HG02938 (cell line): Measurements from ENCODE around the gene MYO10.
"Not testable (repeated sequence)": the region's sequence is repeated elsewhere in the genome, so short reads cannot be mapped to it uniquely, and the experiment has no call there.

ENCODE experiments used
- ATAC-seq: cut with Tn5 transposase; IDR thresholded peaks from one replicate; pipeline ENCODE4 v1.9.1; 2021; ENCODE audit warnings: mild to moderate bottlenecking, moderate library complexity; ENCODE audit not compliant: unreplicated experiment

Gene MYO10

DNA sequence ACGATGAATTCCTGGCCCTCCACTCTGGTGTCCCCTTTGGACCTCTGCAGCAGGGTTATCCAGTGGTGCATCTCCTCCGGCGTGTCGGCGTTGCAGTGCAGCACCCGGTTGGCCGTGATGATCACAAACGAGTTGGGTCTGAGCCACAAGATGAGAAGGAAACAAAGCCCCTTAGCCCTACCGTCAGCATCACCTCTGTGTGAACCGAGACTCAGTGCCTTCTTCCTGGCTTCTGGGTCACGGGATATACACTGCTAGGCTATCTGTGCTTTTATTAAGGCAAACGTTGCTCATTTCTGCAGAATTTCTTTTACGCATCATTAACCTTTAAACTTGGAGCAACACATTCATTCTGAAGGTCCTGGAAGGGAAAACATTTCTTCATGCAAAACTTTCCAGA, 254.2 kb downstream of the MYO10 start:
- no peak for ATAC-seq

GRCh38 chr5:16679863-16680262, 256.2 kb downstream of the MYO10 start:
- no peak for ATAC-seq

DNA sequence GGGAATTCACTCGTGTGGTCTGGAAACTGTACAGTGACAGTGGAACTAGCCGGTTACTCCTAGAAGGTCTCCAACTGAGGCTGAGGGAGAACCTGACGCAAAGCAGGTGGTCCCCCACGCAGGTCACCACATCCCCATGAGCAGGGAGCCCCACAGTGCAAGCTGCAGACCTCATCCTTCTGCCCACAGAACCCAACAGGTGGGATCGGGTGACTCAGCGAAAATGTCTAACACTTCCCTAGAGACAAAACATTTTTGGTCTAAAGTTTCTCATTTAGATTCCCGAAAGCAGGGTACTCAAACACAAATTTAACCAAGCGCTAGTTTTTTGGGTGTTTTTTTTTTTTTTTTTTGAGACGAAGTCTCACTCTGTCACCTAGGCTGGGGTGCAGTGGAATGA, 256.9 kb downstream of the MYO10 start:
- ATAC-seq = no peak

GRCh38 chr5:16675806-16676205, 260.3 kb downstream of the MYO10 start:
- no peak for ATAC-seq

GRCh38 chr5:16674750-16675149, 261.3 kb downstream of the MYO10 start:
- ATAC-seq = no peak

GRCh38 chr5:16673241-16674201, 262.6 kb downstream of the MYO10 start:
- no peak for ATAC-seq

DNA sequence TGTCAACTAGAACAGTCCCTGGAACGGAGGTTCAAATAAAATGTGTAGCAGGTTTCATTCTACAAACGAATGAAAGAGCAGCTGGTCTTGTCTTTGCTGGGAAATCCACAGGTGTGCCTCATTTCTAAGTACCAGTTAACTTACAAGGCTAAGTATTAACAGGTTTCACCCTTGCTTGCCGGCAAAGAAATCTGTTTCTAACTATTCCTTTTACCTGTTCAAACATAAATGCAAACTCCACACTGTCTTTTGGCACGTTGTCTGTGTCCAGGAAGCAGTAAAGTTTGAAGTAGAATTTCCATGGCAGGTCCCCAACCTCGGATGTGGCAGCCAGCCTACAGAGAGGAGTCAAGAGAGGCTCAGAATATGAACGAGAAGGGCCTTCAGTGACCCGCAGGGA, 264.9 kb downstream of the MYO10 start:
- no peak for ATAC-seq

DNA sequence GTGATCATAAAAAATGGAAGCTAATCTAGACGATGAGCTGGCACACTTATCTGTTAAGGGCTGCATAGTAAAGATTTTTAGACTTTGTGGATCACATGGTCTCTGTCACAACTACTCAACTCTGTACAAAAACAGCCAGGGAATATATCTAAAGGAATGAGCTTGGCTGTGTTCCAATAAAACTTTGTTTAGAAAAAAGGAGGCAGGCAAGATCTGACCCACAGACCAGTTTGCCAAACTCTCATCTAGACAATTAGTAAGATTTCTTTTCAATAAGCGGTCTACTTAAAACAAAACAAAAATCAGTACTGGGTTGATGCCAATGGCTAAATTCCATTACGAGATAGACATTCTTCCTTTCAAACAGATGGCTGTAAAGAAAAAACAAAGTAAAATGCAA, 266.3 kb downstream of the MYO10 start:
- no peak for ATAC-seq

DNA sequence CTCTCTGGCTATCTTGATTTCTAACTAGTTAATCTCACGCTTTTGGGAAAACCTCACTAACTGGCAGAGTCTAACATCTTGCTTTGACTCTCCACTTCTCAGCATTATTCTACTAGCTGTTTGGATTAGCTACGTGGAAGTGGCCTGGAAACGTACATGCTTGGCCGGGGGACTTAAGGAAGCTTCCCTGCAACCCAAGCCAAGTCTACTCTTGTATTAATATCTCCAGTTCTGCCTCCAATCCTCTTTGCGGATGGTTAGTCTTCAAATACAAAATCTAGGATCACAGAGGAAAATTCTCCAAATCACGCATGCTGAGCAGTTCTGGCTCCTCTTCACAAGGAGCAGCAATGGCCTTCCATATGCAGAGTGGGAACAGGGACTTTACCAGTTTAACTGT, 267.5 kb downstream of the MYO10 start:
- no peak for ATAC-seq

DNA sequence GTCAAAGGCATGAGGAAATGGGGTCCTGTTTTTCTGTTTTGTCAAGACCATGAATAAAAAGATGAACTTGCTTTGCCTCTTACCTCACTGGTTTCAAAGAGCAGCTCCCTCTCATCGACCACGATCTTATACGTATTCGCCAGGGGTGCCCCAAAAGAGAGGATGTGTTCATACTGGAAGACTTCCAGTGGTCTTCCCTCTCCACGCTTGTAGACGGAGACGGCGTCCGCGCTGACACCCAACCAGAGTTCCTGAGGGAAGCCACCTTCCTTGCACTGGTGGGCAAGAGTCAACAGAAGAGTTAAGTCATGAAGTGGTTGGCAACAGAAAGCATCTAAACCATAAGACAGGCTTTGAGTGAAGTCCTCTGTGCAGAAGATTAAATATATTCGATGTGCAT, 267.9 kb downstream of the MYO10 start:
- ATAC-seq = no peak

DNA sequence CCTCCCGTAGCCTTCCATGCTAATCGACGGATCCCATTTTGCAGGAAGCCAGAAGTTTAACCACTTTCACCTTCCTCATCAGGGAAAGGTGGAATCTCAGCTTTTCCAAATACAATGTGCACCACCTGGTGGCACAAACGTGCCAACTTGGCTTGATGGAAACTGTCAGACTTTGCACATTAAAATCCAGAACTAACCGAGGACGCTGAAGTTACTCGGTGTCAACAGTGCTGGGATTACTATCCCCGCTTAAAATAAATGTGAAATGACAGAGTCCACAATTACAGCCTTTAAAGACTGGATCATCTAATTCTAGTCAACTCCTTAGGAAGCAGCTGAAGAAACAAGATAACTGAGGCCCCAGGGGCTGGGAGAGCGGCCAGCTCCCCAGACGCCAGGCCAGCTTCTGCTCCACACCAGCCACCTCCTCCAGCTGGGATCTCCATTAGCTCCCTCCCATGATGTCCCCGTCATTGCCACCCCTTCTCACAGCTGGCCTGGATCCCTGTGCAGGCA, 269.1 kb downstream of the MYO10 start:
- no peak for ATAC-seq

GRCh38 chr5:16666130-16666882, 269.8 kb downstream of the MYO10 start:
- no peak for ATAC-seq

DNA sequence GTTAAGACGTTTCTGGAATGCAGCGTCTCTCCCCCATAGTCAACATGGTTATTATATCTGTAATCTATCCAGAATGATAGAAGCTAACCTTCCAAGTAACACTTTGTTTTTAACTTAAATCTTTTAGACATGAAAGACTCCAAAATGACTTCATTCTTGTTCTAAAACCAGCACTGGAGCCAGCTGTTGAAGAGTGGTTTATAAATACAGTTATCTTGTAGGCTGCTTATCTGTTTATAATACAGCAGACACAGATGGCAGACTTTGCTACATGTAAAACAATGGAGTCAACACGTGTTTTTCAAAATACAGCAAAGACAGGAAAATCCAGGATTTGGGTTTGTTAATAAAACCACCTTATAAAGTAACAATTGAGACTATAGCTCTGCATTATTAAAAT, 270.5 kb downstream of the MYO10 start:
- no peak for ATAC-seq

- ATAC-seq = no peak
These were observed 271.7 kb downstream of the MYO10 start for GRCh38 chr5:16664368-16664767.

- ATAC-seq = no peak
These were observed 272.2 kb downstream of the MYO10 start for GRCh38 chr5:16663840-16664239.

DNA sequence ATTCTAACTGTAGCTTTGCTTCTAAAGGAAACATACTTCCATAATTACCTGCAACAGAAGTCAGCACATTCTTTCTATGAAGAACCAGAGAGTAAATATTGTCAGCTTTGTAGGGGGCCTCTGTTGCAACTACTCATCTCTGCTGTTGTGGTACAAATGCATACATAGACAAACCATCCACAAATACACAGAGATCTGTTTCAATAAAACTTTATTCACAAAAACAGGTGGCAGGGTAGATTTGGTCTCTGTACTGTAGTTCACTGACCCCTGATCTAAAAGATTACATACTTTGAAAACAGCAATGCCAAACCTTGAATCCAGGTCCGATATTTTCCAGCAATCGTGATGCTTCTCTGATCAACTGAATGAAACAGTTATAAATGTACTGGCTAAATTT, 274.4 kb downstream of the MYO10 start:
- no peak for ATAC-seq

DNA sequence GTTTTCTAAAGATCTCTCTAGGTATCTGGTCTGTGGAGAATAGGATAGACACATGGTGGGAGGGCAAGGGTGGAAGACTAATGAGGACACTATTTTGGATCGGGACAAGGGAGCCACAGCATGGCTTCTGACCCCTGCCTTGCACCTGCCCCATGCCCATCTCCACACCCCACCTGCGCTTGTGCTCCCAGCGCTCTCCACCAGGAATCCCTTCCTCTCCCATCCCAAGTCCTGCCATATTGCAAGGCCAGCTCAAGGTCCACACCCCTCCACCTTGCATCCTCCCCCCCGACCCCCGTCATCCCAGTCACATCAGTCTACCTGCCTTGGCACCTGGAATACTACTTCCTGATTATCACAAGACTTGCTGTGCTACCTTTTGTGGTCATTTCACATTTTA, 275.1 kb downstream of the MYO10 start:
- ATAC-seq = no peak

GRCh38 chr5:16659536-16659935, 276.6 kb downstream of the MYO10 start:
- no peak for ATAC-seq

GRCh38 chr5:16656561-16657191, 279.4 kb downstream of the MYO10 start:
- no peak for ATAC-seq

- ATAC-seq = no peak
These were observed 281.3 kb downstream of the MYO10 start for GRCh38 chr5:16654647-16655334.

DNA sequence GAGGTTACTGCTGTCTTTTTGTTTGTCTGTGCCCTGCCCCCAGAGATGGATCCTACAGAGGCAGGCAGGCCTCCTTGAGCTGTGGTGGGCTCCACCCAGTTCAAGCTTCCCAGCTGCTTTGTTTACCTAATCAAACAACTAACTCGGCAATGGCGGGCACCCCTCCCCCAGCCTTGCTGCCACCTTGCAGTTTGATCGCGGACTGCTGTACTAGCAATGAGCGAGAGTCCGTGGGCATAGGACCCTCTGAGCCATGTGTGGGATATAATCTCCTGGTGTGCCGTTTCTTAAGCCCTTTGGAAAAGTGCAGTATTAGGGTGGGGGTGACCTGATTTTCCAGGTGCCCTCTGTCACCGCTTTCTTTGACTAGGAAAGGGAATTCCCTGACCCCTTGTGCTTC, 287.3 kb downstream of the MYO10 start:
- not testable (repeated sequence) for ATAC-seq
